ENCODE data around the gene RAX. TPM values are rescaled to one million over a fixed set of nuclear protein-coding genes. Genes with fewer than 3 reads are reported as not detected.

RAX gene
- total and polyA plus RNA-seq, 10 of the 15 experiments (the other 5 are each of a cell fraction or from before 2014, with no cell fraction given): not detected

GRCh38 chr18:59300676-59301285 lies 27.5 kb upstream of the RAX start (continued):
- TF ChIP-seq E2F8 (IDR thresholded peaks at IDR 0.05; ENCODE audit: low read depth, partially characterized antibody) (no peak), BCL11A (IDR thresholded peaks at IDR 0.05; ENCODE audit: low read depth, low read length) (no peak), ZNF24 (IDR thresholded peaks at IDR 0.05) (no peak), WRNIP1 (IDR thresholded peaks at IDR 0.05; ENCODE audit: borderline replicate concordance, low read depth, low read length) (no peak)

- no TSS peak for BruUV-seq (replicated peaks)
- RAD21 ChIA-PET (ENCODE audit: unreplicated experiment): no interaction called here
- Histone ChIP-seq H3K36me3 (ENCODE audit: control insufficient read depth in 2 of 2, insufficient read depth in 2 of 2, low read length in 1 of 2) (no peaks in the 10 kb centered on the region), H4K20me1 (ENCODE audit: control insufficient read depth, insufficient read depth) (no peaks in the 10 kb centered on the region), H3K9ac (ENCODE audit: control insufficient read depth, insufficient read depth, low read length) (no peak overlapping the region), H3K27ac (ENCODE audit: control insufficient read depth, insufficient read depth) (no peak overlapping the region), H3K4me3 (no peak overlapping the region), H2AFZ (ENCODE audit: control insufficient read depth, low read depth, low read length) (no peak overlapping the region), H3K4me2 (ENCODE audit: control insufficient read depth, insufficient read depth) (no peak overlapping the region), H3K9me3 (replicated peaks; ENCODE audit: control insufficient read depth, insufficient read depth, low read length) (no peaks in the 10 kb centered on the region; the same call in 2 of the 3 replicates), H3K27me3 (replicated peaks in 1 of 2; ENCODE audit: control insufficient read depth in 2 of 2, insufficient read depth in 2 of 2, low read length in 1 of 2) (peaks cover 3 to 4% of the 10 kb centered on the region in 2 experiments; a peak in 3 of 4 replicates), H3K4me1 (ENCODE audit: control insufficient read depth, insufficient read depth, low read length) (no peaks in the 10 kb centered on the region), H3K79me2 (ENCODE audit: control insufficient read depth, insufficient read depth, low read length) (no peaks in the 10 kb centered on the region)
- DNase-seq (ENCODE audit: low read depth, low spot score): no peak
- 51% methylated on average over 8 of the region's 8 CpGs for WGBS (ENCODE audit: insufficient coverage, insufficient replicate concordance, low lambda C conversion rate, missing lambda C conversion rate)
- SMC1A ChIA-PET (ENCODE audit: uncharacterized antibody, unreplicated experiment): no interaction called here
- POLR2A ChIA-PET: no interaction called here
- in situ Hi-C loops (cut with MboI) (no loop called here), intact Hi-C loops (cut with micrococcal nuclease; ENCODE audit: unreplicated experiment) (no loop called here)
- CTCF ChIA-PET: interaction anchor here (1.1 kb wide), 1 partner anchor 104 kb away, joined by 3 read pairs; no protein-coding TSS in a partner anchor
- no peak for ATAC-seq
- no peak for FAIRE-seq
- TF ChIP-seq SREBF2 (IDR thresholded peaks at IDR 0.05; ENCODE audit: low read length) (no peak), MAX (IDR thresholded peaks at IDR 0.05; ENCODE audit: low read depth, low read length) (no peak), SREBF1 (IDR thresholded peaks at IDR 0.05; ENCODE audit: low read length) (no peak), MEF2A (IDR thresholded peaks at IDR 0.05; ENCODE audit: insufficient read depth, low read depth, low read length) (no peak), SMAD1 (IDR thresholded peaks at IDR 0.05; ENCODE audit: low read depth, partially characterized antibody) (no peak), TCF12 (IDR thresholded peaks at IDR 0.05; ENCODE audit: low read depth, low read length) (no peak), NFIC (IDR thresholded peaks at IDR 0.05; ENCODE audit: low read depth, low read length) (no peak), YBX1 (IDR thresholded peaks at IDR 0.05) (no peak)
- TF ChIP-seq, protein P1, sequence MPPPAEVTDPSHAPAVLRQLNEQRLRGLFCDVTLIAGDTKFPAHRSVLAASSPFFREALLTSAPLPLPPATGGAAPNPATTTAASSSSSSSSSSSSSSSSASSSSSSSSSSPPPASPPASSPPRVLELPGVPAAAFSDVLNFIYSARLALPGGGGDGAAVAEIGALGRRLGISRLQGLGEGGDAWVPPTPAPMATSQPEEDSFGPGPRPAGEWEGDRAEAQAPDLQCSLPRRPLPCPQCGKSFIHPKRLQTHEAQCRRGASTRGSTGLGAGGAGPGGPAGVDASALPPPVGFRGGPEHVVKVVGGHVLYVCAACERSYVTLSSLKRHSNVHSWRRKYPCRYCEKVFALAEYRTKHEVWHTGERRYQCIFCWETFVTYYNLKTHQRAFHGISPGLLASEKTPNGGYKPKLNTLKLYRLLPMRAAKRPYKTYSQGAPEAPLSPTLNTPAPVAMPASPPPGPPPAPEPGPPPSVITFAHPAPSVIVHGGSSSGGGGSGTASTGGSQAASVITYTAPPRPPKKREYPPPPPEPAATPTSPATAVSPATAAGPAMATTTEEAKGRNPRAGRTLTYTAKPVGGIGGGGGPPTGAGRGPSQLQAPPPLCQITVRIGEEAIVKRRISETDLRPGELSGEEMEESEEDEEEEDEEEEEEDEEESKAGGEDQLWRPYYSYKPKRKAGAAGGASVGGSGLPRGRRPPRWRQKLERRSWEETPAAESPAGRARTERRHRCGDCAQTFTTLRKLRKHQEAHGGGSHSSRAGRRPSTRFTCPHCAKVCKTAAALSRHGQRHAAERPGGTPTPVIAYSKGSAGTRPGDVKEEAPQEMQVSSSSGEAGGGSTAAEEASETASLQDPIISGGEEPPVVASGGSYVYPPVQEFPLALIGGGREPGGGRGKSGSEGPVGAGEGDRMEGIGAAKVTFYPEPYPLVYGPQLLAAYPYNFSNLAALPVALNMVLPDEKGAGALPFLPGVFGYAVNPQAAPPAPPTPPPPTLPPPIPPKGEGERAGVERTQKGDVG (CRISPR knock-in tag; IDR thresholded peaks at IDR 0.05): no peak
- TF ChIP-seq, protein P2, sequence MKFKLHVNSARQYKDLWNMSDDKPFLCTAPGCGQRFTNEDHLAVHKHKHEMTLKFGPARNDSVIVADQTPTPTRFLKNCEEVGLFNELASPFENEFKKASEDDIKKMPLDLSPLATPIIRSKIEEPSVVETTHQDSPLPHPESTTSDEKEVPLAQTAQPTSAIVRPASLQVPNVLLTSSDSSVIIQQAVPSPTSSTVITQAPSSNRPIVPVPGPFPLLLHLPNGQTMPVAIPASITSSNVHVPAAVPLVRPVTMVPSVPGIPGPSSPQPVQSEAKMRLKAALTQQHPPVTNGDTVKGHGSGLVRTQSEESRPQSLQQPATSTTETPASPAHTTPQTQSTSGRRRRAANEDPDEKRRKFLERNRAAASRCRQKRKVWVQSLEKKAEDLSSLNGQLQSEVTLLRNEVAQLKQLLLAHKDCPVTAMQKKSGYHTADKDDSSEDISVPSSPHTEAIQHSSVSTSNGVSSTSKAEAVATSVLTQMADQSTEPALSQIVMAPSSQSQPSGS (IDR thresholded peaks at IDR 0.05; ENCODE audit: low read length): no peak
These were observed 25.6 kb upstream of the RAX start for GRCh38 chr18:59298871-59299270.
